ENCODE data around the gene PSMD1.

PSMD1 gene

GRCh38 chr2:231062776-231063175 lies 6.1 kb downstream of the PSMD1 start:
- TF ChIP-seq USF1 (IDR thresholded peaks at IDR 0.05) (no peak), FOXM1 (IDR thresholded peaks at IDR 0.05; ENCODE audit: borderline replicate concordance, low read depth) (no peak), REST (IDR thresholded peaks at IDR 0.05; ENCODE audit: low read depth) (no peak), YY1 (IDR thresholded peaks at IDR 0.05; ENCODE audit: low read depth) (no peak), CEBPB (IDR thresholded peaks at IDR 0.05) (no peak), RAD21 (IDR thresholded peaks at IDR 0.05; ENCODE audit: low read depth) (no peak), TEAD4 (IDR thresholded peaks at IDR 0.05) (no peak), MAX (IDR thresholded peaks at IDR 0.05) (no peak), ZBTB7A (IDR thresholded peaks at IDR 0.05; ENCODE audit: low read depth) (no peak), EP300 (IDR thresholded peaks at IDR 0.05; ENCODE audit: borderline replicate concordance) (no peak), TAF1 (IDR thresholded peaks at IDR 0.05; ENCODE audit: low read depth) (no peak), EGR1 (IDR thresholded peaks at IDR 0.05) (no peak), NFIC (IDR thresholded peaks at IDR 0.05) (no peak), TCF12 (IDR thresholded peaks at IDR 0.05; ENCODE audit: low read depth) (no peak), CREB1 (IDR thresholded peaks at IDR 0.05; ENCODE audit: low read depth) (no peak)

GRCh38 chr2:231063347-231063746 lies 6.7 kb downstream of the PSMD1 start:
- TF ChIP-seq CEBPB (IDR thresholded peaks at IDR 0.05): no peak

- TF ChIP-seq YY1 (IDR thresholded peaks at IDR 0.05; ENCODE audit: low read depth): no peak
- no peak for TF ChIP-seq USF1 (IDR thresholded peaks at IDR 0.05)
- no peak for TF ChIP-seq NFIC (IDR thresholded peaks at IDR 0.05)
- no peak for TF ChIP-seq CREB1 (IDR thresholded peaks at IDR 0.05; ENCODE audit: low read depth)
- no peak for TF ChIP-seq ZBTB7A (IDR thresholded peaks at IDR 0.05; ENCODE audit: low read depth)
- no peak for TF ChIP-seq FOXM1 (IDR thresholded peaks at IDR 0.05; ENCODE audit: borderline replicate concordance, low read depth)
- no peak for TF ChIP-seq EGR1 (IDR thresholded peaks at IDR 0.05)
Observed at GRCh38 chr2:231065966-231066365, 9.3 kb downstream of the PSMD1 start.

- TF ChIP-seq REST (IDR thresholded peaks at IDR 0.05; ENCODE audit: low read depth) (no peak), TCF12 (IDR thresholded peaks at IDR 0.05; ENCODE audit: low read depth) (no peak), CREB1 (IDR thresholded peaks at IDR 0.05; ENCODE audit: low read depth) (no peak), TAF1 (IDR thresholded peaks at IDR 0.05; ENCODE audit: low read depth) (no peak), EGR1 (IDR thresholded peaks at IDR 0.05) (no peak), RAD21 (IDR thresholded peaks at IDR 0.05; ENCODE audit: low read depth) (no peak), USF1 (IDR thresholded peaks at IDR 0.05) (no peak)
Observed at GRCh38 chr2:231068525-231069222, 12.0 kb downstream of the PSMD1 start.

GRCh38 chr2:231069379-231070054 lies 12.8 kb downstream of the PSMD1 start:
- TF ChIP-seq EGR1 (IDR thresholded peaks at IDR 0.05) (no peak), REST (IDR thresholded peaks at IDR 0.05; ENCODE audit: low read depth) (no peak), CREB1 (IDR thresholded peaks at IDR 0.05; ENCODE audit: low read depth) (no peak), ZBTB7A (IDR thresholded peaks at IDR 0.05; ENCODE audit: low read depth) (no peak), TEAD4 (IDR thresholded peaks at IDR 0.05) (no peak), USF1 (IDR thresholded peaks at IDR 0.05) (no peak), MAX (IDR thresholded peaks at IDR 0.05) (no peak), EP300 (IDR thresholded peaks at IDR 0.05; ENCODE audit: borderline replicate concordance) (no peak), FOXM1 (IDR thresholded peaks at IDR 0.05; ENCODE audit: borderline replicate concordance, low read depth) (no peak), NFIC (IDR thresholded peaks at IDR 0.05) (no peak), CEBPB (IDR thresholded peaks at IDR 0.05) (no peak), TCF12 (IDR thresholded peaks at IDR 0.05; ENCODE audit: low read depth) (no peak)
